AG09309 (cell line): Measurements from ENCODE around the gene TICAM1.

Experiments used
- DNase-seq: peaks from one replicate; pipeline ENCODE4 v3.0.0-alpha.2; 2010; ENCODE audit warnings: low read depth
- H3K4me3 ChIP-seq: 2 replicates; pipeline ENCODE4 v1.5.1; 2011; ENCODE audit warnings: mild to moderate bottlenecking, low read depth, low read length, moderate library complexity; ENCODE audit not compliant: control insufficient read depth
- CTCF ChIP-seq: IDR thresholded peaks from 2 replicates; pipeline ENCODE4 v1.5.1; 2011; ENCODE audit warnings: mild to moderate bottlenecking, low read depth, low read length, inconsistent platforms; ENCODE audit not compliant: insufficient read depth, control insufficient read depth; ENCODE audit errors: missing control alignments

Gene TICAM1

GRCh38 chr19:4774136-4774535, 57.4 kb downstream of the TICAM1 start:
- DNase-seq: no peak
- TF ChIP-seq CTCF: no peak
- no peak overlapping the region for H3K4me3 ChIP-seq

GRCh38 chr19:4773047-4773640, 58.4 kb downstream of the TICAM1 start:
- no peak overlapping the region for H3K4me3 ChIP-seq
- TF ChIP-seq CTCF: no peak
- no peak for DNase-seq

GRCh38 chr19:4772566-4772965, 58.9 kb downstream of the TICAM1 start:
- DNase-seq: no peak
- TF ChIP-seq CTCF: no peak

GRCh38 chr19:4768934-4769777, 62.4 kb downstream of the TICAM1 start:
- H3K4me3 ChIP-seq: no peak overlapping the region
- no peak for TF ChIP-seq CTCF
- DNase-seq: peak; percentile 41

More at GRCh38 chr19:4772566-4772965, 58.9 kb downstream of the TICAM1 start:
- no peak overlapping the region for H3K4me3 ChIP-seq
